T-cell (primary cell): ENCODE data around the gene RTN4RL1. TPM values are rescaled to one million over a fixed set of nuclear protein-coding genes. Genes with fewer than 3 reads are reported as not detected.

Source experiments
- ATAC-seq, 4 experiments: fragments of 200-7000 bp in 3 of 4; fragments of 150-1000 bp in 1 of 4; cut with Tn5 transposase; replicated peaks in 1 of 4; 1 replicate in 3 of 4; 2 replicates in 1 of 4; pipeline ENCODE4 v1.10.0; 2021; ENCODE audit warnings: moderate library complexity in 3 of 4, mild to moderate bottlenecking in 2 of 4, moderate number of reproducible peaks in 1 of 4
- CTCF ChIA-PET, 2 donors: fragments of 300-600 bp; sonication (Branson Sonifier 250); formaldehyde crosslinking; loops; one replicate each; lab custom pipeline; 2022; ENCODE audit warnings: antibody characterized with exemption in 2 of 2; lab: Charles Lee
- POLR2A ChIA-PET, 2 donors: fragments of 300-600 bp; sonication (Branson Sonifier 250); formaldehyde crosslinking; loops; one replicate each; lab custom pipeline; 2022; ENCODE audit warnings: antibody characterized with exemption in 2 of 2; lab: Charles Lee
- DNase-seq, 35 experiments: peaks; one replicate each; pipeline versions ENCODE4 v3.0.0 to v3.0.0-alpha.2; 2013 to 2023
- H3K27ac ChIP-seq: one replicate; pipeline ENCODE4 v1.5.1; 2013; ENCODE audit warnings: low read length
- H3K27me3 ChIP-seq, 2 experiments: replicated peaks in 1 of 2; 1 replicate in 1 of 2; 2 replicates in 1 of 2; pipeline versions ENCODE4 v1.6.1 to v1.7.0; 2013; ENCODE audit warnings: low read length in 1 of 2, mixed read lengths in 1 of 2; ENCODE audit not compliant: control insufficient read depth in 2 of 2, insufficient read depth in 2 of 2; ENCODE audit errors: extremely low read depth in 1 of 2
- H3K36me3 ChIP-seq, 2 donors: 1 replicate in 1 of 2; 2 replicates in 1 of 2; pipeline versions ENCODE4 v1.6.1 to v1.7.0; 2013; ENCODE audit warnings: low read length in 1 of 2; ENCODE audit not compliant: control insufficient read depth in 2 of 2, insufficient read depth in 1 of 2; ENCODE audit errors: extremely low read depth in 1 of 2
- H3K4me1 ChIP-seq, 2 experiments: 1 replicate in 1 of 2; 2 replicates in 1 of 2; pipeline versions ENCODE4 v1.6.1 to v1.7.0; 2013; ENCODE audit warnings: low read length in 2 of 2, mixed read lengths in 1 of 2; ENCODE audit not compliant: insufficient read depth in 2 of 2, control insufficient read depth in 1 of 2; ENCODE audit errors: extremely low read depth in 1 of 2
- H3K4me3 ChIP-seq, 2 donors: 1 replicate in 1 of 2; 2 replicates in 1 of 2; pipeline versions ENCODE4 v1.5.1 to v1.7.0; 2013; ENCODE audit warnings: mild to moderate bottlenecking in 2 of 2, low read length in 1 of 2, moderate library complexity in 1 of 2; ENCODE audit not compliant: control insufficient read depth in 1 of 2; ENCODE audit errors: extremely low read depth in 1 of 2
- H3K9me3 ChIP-seq: 2 replicates; pipeline ENCODE4 v1.7.0; 2013
- H3K27ac Mint-ChIP-seq, 2 donors: one replicate each; pipeline ENCODE4 v1.8.0; 2020 to 2021; ENCODE audit warnings: mild to moderate bottlenecking in 2 of 2, mixed read lengths in 2 of 2
- H3K27me3 Mint-ChIP-seq, 2 donors: one replicate each; pipeline ENCODE4 v1.8.0; 2021 to 2022; ENCODE audit warnings: mixed read lengths in 2 of 2
- H3K36me3 Mint-ChIP-seq: one replicate; pipeline ENCODE4 v1.8.0; 2021; ENCODE audit warnings: mixed read lengths
- H3K4me1 Mint-ChIP-seq, 3 donors: one replicate each; pipeline ENCODE4 v1.8.0; 2020 to 2022; ENCODE audit warnings: mixed read lengths in 3 of 3, mild to moderate bottlenecking in 1 of 3
- H3K4me3 Mint-ChIP-seq, 3 donors: one replicate each; pipeline ENCODE4 v1.8.0; 2020 to 2022; ENCODE audit warnings: mild to moderate bottlenecking in 3 of 3, mixed read lengths in 3 of 3, moderate library complexity in 3 of 3
- H3K9me3 Mint-ChIP-seq, 3 donors: one replicate each; pipeline ENCODE4 v1.8.0; 2020 to 2022; ENCODE audit warnings: mixed read lengths in 3 of 3
- WGBS: methylation state at CpG from one replicate; pipeline ENCODE4 v1.1.5; 2013; ENCODE audit warnings: missing lambda C conversion rate; ENCODE audit not compliant: insufficient coverage; 5-methylcytosine and 5-hydroxymethylcytosine counted together
- total RNA-seq, 35 experiments: library from RNA in 6 of 35; stranded (reverse) in 6 of 35; fragments of 120-200 nt in 1 of 35; gene quantifications; one replicate each; pipeline versions ENCODE4 v1.2.1 to v1.2.4 and lab custom pipeline; 2013 to 2026

RTN4RL1 gene
- total RNA-seq, 5 donors from 2014 or later (not counting 1 experiment from before 2014, with no cell fraction given) = 0.43 to 1.1 (median 0.63) TPM

DNA sequence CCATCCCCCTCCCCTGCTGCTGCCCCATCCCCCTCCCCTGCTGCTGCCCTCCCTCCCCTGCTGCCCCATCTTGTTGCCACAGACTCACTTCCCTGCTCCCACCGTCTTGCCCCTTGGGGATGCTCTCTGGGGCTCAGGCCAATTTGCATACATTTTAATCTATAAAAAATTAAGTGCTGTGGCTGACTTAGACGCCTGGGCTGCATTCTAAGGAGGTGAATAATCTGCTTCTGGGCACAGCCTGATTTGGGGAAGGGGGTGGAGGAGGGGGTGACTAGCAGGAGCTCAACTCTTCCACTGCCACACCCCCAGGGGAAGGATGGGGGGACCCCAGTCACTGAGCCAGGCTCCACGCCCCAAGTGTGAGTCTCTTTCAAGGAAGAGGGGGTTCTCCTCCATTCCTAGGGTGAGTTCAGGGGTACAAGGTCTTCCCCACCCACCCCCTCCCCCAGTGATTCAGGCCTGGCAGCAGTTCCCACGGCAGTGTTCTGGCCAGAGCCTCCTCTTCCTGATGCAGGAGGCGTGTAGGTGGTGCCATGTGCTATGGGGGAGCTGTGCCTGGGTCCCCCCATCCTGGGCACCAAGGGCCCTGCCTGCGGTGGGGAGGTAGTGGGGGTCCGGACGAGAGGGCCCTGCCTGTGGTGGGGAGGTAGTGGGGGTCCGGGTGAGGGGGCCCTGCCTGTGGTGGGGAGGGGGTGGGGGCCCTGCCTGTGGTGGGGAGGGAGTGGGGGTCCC, 9.8 kb upstream of the RTN4RL1 start:
- ATAC-seq (no peak), DNase-seq (no peak)
- no peak overlapping the region for H3K4me3 ChIP-seq
- POLR2A ChIA-PET = no interaction called here
- CTCF ChIA-PET = interaction anchor here in 1 of 2 donors (0.5 kb wide), 1 partner anchor 9 kb away, joined by 4 read pairs; no protein-coding TSS in a partner anchor
- Mint-ChIP-seq H3K27me3 (no peaks in the 10 kb centered on the region), H3K4me3 (no peak overlapping the region), H3K9me3 (no peaks in the 10 kb centered on the region), H3K36me3 (peaks cover 23% of the 10 kb centered on the region), H3K4me1 (peaks cover 9 to 28% (median 18%) of the 10 kb centered on the region in 3 donors), H3K27ac (no peak overlapping the region)
- peaks cover 6 to 26% of the 10 kb centered on the region in 2 experiments for H3K4me1 ChIP-seq
- peaks cover 24 to 44% of the 10 kb centered on the region in 2 donors for H3K36me3 ChIP-seq
- no peaks in the 10 kb centered on the region for H3K27me3 ChIP-seq
- H3K27ac ChIP-seq = no peak overlapping the region
- no peaks in the 10 kb centered on the region for H3K9me3 ChIP-seq
- WGBS = no CpG with 5 or more reads among the region's 9 CpGs

DNA sequence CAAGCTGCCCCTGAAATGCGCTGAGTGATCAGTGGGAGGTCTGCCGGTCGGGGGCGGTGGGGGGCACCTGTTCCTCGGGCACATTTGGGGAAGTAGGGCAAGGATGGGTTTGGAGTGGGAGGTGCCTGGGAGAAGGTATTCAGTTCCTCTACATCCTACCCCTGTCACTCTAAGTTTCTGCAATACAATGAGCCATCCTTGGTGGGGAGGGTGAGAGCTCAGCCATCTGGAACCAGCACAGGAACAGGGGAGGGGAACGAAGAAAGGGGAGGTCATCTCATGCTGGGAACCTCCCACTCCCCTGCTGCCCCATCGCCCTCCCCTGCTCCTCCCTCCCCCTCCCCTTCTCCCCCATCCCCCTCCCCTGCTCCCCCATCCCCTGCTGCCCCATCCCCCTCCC, 9.0 kb upstream of the RTN4RL1 start:
- H3K36me3 ChIP-seq = peaks cover 23 to 42% of the 10 kb centered on the region in 2 donors
- ChIA-PET CTCF (interaction anchor here in 1 of 2 donors (0.5 kb wide), 1 partner anchor 9 kb away, joined by 4 read pairs; no protein-coding TSS in a partner anchor), POLR2A (no interaction called here)
- no CpG with 5 or more reads among the region's 7 CpGs for WGBS
- DNase-seq (no peak), ATAC-seq (no peak)
- Mint-ChIP-seq H3K27me3 (no peaks in the 10 kb centered on the region), H3K27ac (no peak overlapping the region), H3K36me3 (peaks cover 23% of the 10 kb centered on the region), H3K4me3 (no peak overlapping the region), H3K9me3 (no peaks in the 10 kb centered on the region), H3K4me1 (peaks cover 9 to 30% (median 21%) of the 10 kb centered on the region in 3 donors)
- H3K4me1 ChIP-seq = peaks cover 6 to 33% of the 10 kb centered on the region in 2 experiments
- peaks cover 0 to 7% of the 10 kb centered on the region in 2 experiments for H3K27me3 ChIP-seq
- no peaks in the 10 kb centered on the region for H3K9me3 ChIP-seq
- H3K4me3 ChIP-seq = no peak overlapping the region
- H3K27ac ChIP-seq = no peak overlapping the region

DNA sequence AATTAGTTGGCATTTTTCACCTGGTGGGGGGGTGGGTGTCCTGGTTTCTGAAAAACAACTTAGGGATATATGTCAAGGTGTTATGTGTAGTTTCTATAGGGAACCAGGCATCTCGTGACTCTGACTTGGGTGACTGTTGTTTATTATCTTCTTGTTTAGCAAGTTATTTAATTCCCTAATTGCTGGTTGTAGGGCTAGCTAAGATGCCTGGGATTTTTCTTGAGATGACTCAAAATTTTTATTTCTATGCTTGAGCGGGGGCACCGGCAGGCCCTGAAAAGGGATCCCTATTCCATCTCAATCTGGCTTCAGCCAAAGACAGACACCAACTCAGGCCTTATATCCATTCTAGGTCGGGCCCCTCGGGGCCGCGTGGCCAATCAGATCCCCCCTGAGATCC, 8.0 kb upstream of the RTN4RL1 start:
- Histone ChIP-seq H3K9me3 (no peaks in the 10 kb centered on the region), H3K27ac (no peak overlapping the region), H3K4me1 (peaks cover 6 to 33% of the 10 kb centered on the region in 2 experiments), H3K36me3 (peaks cover 22 to 36% of the 10 kb centered on the region in 2 donors), H3K27me3 (peaks cover 0 to 17% of the 10 kb centered on the region in 2 experiments), H3K4me3 (no peak overlapping the region)
- Mint-ChIP-seq H3K4me3 (peak overlapping the region in 1 of 3 donors; percentile 19), H3K27ac (no peak overlapping the region), H3K9me3 (no peaks in the 10 kb centered on the region), H3K4me1 (peaks cover 9 to 30% (median 21%) of the 10 kb centered on the region in 3 donors), H3K27me3 (peaks cover 0 to 4% of the 10 kb centered on the region in 2 donors), H3K36me3 (peaks cover 23% of the 10 kb centered on the region)
- CTCF ChIA-PET = no interaction called here
- DNase-seq (no peak), ATAC-seq (no peak)
- 96% methylated on average over 4 of the region's 7 CpGs for WGBS
- POLR2A ChIA-PET = no interaction called here

DNA sequence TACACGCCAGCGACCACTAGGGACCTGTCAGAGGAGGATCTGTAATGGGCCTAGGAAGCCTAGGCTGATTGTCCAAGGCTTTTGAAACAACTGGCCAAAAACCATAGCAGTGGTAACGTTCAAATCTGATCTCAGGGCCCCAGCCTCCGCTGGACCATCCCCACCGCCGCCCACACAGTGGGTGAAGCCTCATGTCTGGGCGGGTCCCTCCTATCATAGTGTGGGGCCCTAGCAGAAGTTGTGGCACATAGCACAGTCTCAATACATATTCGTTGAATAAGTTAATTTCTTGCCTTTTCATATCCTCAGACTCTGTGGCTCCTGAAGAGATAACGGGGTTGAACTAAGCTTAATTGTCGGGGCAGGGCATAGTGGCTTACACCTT, 5.6 kb upstream of the RTN4RL1 start:
- peaks cover 6% of the 10 kb centered on the region for H3K36me3 Mint-ChIP-seq
- Histone ChIP-seq H3K27me3 (peaks cover 2 to 39% of the 10 kb centered on the region in 2 experiments), H3K4me3 (peak overlapping the region; percentile 96 to 100), H3K4me1 (peaks cover 8 to 37% of the 10 kb centered on the region in 2 experiments), H3K36me3 (peaks cover 7 to 17% of the 10 kb centered on the region in 2 donors), H3K9me3 (no peaks in the 10 kb centered on the region), H3K27ac (no peak overlapping the region)
- H3K4me3 Mint-ChIP-seq = peak overlapping the region; percentile 93 to 95 (median 94)
- peaks cover 7 to 19% of the 10 kb centered on the region in 2 donors for H3K27me3 Mint-ChIP-seq
- H3K27ac Mint-ChIP-seq = peak overlapping the region; percentile 86 to 87
- no peaks in the 10 kb centered on the region for H3K9me3 Mint-ChIP-seq
- WGBS = 21% methylated on average over 7 of the region's 10 CpGs
- H3K4me1 Mint-ChIP-seq = peaks cover 15 to 35% (median 25%) of the 10 kb centered on the region in 3 donors
- POLR2A ChIA-PET = no interaction called here
- CTCF ChIA-PET = interaction anchor here in 1 of 2 donors (0.7 to 1.0 kb wide), 2 partner anchors 254 to 301 kb away, joined by 5 read pairs; no protein-coding TSS in a partner anchor
- ATAC-seq (no peak), DNase-seq (peak in 3 of 35 experiments; percentile 33 to 35 (median 34))

DNA sequence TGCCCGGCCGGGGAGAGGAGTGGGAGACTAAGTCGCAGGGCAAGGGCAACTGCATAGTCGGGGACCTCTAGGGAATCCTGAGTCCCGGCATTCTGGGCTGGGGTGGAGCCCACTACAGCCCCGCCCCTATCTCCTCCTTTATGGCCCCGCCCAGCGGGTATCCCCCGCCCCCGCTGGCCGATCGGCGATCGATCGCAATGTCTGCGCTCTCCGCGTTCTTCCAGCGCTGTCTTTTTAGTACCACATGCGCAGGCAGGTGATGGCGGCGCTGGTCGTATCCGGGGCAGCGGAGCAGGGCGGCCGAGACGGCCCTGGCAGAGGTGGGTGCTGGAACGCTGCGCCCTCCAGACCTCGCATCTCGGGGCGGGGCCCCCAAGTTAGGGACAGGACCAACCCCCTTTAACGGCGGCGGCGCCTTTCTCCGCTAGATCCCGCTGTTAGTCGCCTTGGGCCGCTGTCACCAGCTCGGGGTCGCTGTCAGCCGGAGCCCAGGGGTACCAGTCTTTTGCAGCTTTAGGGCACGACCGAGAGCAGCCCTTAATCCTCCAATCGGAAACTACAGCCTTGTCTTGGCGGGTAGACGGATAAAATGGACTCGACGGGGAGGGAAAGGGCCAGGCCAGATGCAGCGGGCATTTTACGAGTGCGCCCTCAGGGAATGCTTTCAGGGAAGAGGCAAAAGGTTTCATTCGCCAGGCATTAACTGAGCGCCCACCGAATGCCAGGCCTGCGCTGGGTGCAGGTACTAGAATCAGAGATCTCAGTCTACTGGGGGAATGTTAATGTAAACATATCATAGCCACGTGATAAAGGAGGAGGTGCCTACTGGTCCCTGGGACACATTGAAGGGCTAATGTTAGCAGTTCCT, 5.0 kb upstream of the RTN4RL1 start, which contains the start of gene DPH1:
Gene DPH1 (plus strand): TSS at position 243 of the 868 bp plus-strand sequence. CDS start 17 bp downstream, at position 260.
- ChIA-PET POLR2A (interaction anchor here in 1 of 2 donors (0.6 kb wide), 1 partner anchor 254 kb away, joined by 4 read pairs; no protein-coding TSS in a partner anchor), CTCF (interaction anchor here in 1 of 2 donors (0.6 to 1.0 kb wide), 2 partner anchors 253 to 254 kb away, joined by 3 to 5 read pairs; no protein-coding TSS in a partner anchor)

More for the DNA sequence above, 5.0 kb upstream of the RTN4RL1 start, which contains the start of gene DPH1:
- peaks cover 6% of the 10 kb centered on the region for H3K36me3 Mint-ChIP-seq
- Histone ChIP-seq H3K36me3 (peaks cover 7 to 17% of the 10 kb centered on the region in 2 donors), H3K4me3 (peak within 1 kb of the TSS; percentile 96 to 100), H3K4me1 (peaks cover 8 to 43% of the 10 kb centered on the region in 2 experiments), H3K27ac (peak within 1 kb of the TSS; percentile 43), H3K9me3 (no peaks in the 10 kb centered on the region), H3K27me3 (peaks cover 2 to 45% of the 10 kb centered on the region in 2 experiments)
- peak within 1 kb of the TSS; percentile 93 to 95 (median 94) for H3K4me3 Mint-ChIP-seq
- peaks cover 17 to 38% (median 25%) of the 10 kb centered on the region in 3 donors for H3K4me1 Mint-ChIP-seq
- 1% methylated on average over 56 of the region's 59 CpGs for WGBS
- peaks cover 9 to 21% of the 10 kb centered on the region in 2 donors for H3K27me3 Mint-ChIP-seq
- H3K27ac Mint-ChIP-seq = peak within 1 kb of the TSS; percentile 86 to 87
- peak; percentile 82 to 85 (median 84) for ATAC-seq
- DNase-seq = peak; percentile 64 to 90 (median 79)
- no peaks in the 10 kb centered on the region for H3K9me3 Mint-ChIP-seq
